Gastrocnemius medialis (tissue), 4 donors: ENCODE data around the gene SAMMSON. TPM values are rescaled to one million over a fixed set of nuclear protein-coding genes. Genes with fewer than 3 reads are reported as not detected.

Experiments used
- ATAC-seq, 2 donors: fragments of 150-250 bp; one replicate each; pipeline ENCODE4 v1.9.1; 2016
- DNase-seq, 2 donors: peaks; one replicate each; pipeline ENCODE4 v3.0.0-alpha.2; 2019
- H3K27ac ChIP-seq, 4 donors: fragments of 200-600 bp; sonication (generic); 1 replicate in 1 of 4; 2 replicates in 3 of 4; pipeline ENCODE4 v1.5.1; 2016 to 2018; ENCODE audit warnings: mild to moderate bottlenecking in 2 of 4, moderate library complexity in 1 of 4
- H3K27me3 ChIP-seq, 3 donors: fragments of 200-600 bp; sonication (generic) in 2 of 3; 1 replicate in 1 of 3; 2 replicates in 2 of 3; pipeline versions ENCODE4 v1.5.1 to v1.6.0; 2016 to 2019; ENCODE audit warnings: mild to moderate bottlenecking in 1 of 3, moderate library complexity in 1 of 3
- H3K36me3 ChIP-seq, 2 donors: fragments of 200-600 bp; sonication (generic) in 1 of 2; one replicate each; pipeline ENCODE4 v1.5.1; 2017 to 2018
- H3K4me1 ChIP-seq, 2 donors: fragments of 200-600 bp; sonication (generic) in 1 of 2; one replicate each; pipeline ENCODE4 v1.5.1; 2016 to 2017; ENCODE audit warnings: mild to moderate bottlenecking in 2 of 2
- H3K4me3 ChIP-seq, 4 donors: fragments of 200-600 bp; sonication (generic) in 3 of 4; 1 replicate in 1 of 4; 2 replicates in 3 of 4; pipeline ENCODE4 v1.5.1; 2016 to 2019; ENCODE audit warnings: mild to moderate bottlenecking in 2 of 4
- H3K9me3 ChIP-seq, 3 donors: fragments of 200-600 bp; sonication (generic) in 2 of 3; 1 replicate in 1 of 3; 2 replicates in 2 of 3; pipeline ENCODE4 v1.5.1; 2016 to 2019
- POLR2A ChIP-seq, 2 donors: fragments of 450-650 bp; IDR thresholded peaks; one replicate each; pipeline ENCODE4 v1.6.1; 2017; ENCODE audit warnings: antibody characterized with exemption in 2 of 2, mild to moderate bottlenecking in 2 of 2, moderate library complexity in 2 of 2
- in situ Hi-C, 4 donors: fragments of 200-750 bp; cut with MboI; loops; one replicate each; pipeline versions ENCODE4 v1.15.0 to v1.8.0; 2017; ENCODE audit warnings: low sequenced_read_pairs in 4 of 4
- intact Hi-C: fragments of 100-400 bp; cut with DNase I; formaldehyde crosslinking; loops from one replicate; pipeline ENCODE4 v1.15.1; 2023; ENCODE audit warnings: low total_unique reads
- total RNA-seq, 4 donors: library from RNA; depleted of rRNA; stranded (reverse); fragments of >200 nt; gene quantifications; one replicate each; pipeline versions ENCODE4 v1.1.0 to v1.2.3, GENCODE V29; 2016
- TF ChIP-seq, protein P1 (sequence below), 5 experiments: fragments of 450-650 bp in 3 of 5; fragments of 200-600 bp in 2 of 5; sonication (generic) in 2 of 5; IDR thresholded peaks in 4 of 5; conservative IDR thresholded peaks in 1 of 5; 1 replicate in 4 of 5; 2 replicates in 1 of 5; pipeline ENCODE4 v1.5.1; 2016 to 2019; ENCODE audit warnings: antibody characterized with exemption in 5 of 5, mild to moderate bottlenecking in 3 of 5, moderate library complexity in 3 of 5

SAMMSON gene
- total RNA-seq, 4 donors from 2014 or later, result not detected

- no peak overlapping the region for H3K4me3 ChIP-seq
- no peak for DNase-seq
- ATAC-seq, result no peak
- no peaks in the 10 kb centered on the region for H3K27me3 ChIP-seq
- no peaks in the 10 kb centered on the region for H3K9me3 ChIP-seq
- in situ Hi-C loops, result no loop called here
- intact Hi-C loops, result no loop called here
- H3K4me1 ChIP-seq, result no peaks in the 10 kb centered on the region
- TF ChIP-seq POLR2A (IDR thresholded peaks at IDR 0.05), result no peak
- TF ChIP-seq, protein P1, sequence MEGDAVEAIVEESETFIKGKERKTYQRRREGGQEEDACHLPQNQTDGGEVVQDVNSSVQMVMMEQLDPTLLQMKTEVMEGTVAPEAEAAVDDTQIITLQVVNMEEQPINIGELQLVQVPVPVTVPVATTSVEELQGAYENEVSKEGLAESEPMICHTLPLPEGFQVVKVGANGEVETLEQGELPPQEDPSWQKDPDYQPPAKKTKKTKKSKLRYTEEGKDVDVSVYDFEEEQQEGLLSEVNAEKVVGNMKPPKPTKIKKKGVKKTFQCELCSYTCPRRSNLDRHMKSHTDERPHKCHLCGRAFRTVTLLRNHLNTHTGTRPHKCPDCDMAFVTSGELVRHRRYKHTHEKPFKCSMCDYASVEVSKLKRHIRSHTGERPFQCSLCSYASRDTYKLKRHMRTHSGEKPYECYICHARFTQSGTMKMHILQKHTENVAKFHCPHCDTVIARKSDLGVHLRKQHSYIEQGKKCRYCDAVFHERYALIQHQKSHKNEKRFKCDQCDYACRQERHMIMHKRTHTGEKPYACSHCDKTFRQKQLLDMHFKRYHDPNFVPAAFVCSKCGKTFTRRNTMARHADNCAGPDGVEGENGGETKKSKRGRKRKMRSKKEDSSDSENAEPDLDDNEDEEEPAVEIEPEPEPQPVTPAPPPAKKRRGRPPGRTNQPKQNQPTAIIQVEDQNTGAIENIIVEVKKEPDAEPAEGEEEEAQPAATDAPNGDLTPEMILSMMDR (IDR thresholded peaks at IDR 0.05 in 4 of 5, conservative IDR thresholded peaks at IDR 0.05 in 1 of 5), result no peak
- no peak overlapping the region for H3K27ac ChIP-seq
- no peaks in the 10 kb centered on the region for H3K36me3 ChIP-seq
These were observed 15.8 kb upstream of the SAMMSON start for GRCh38 chr3:69983546-69984265.

DNA sequence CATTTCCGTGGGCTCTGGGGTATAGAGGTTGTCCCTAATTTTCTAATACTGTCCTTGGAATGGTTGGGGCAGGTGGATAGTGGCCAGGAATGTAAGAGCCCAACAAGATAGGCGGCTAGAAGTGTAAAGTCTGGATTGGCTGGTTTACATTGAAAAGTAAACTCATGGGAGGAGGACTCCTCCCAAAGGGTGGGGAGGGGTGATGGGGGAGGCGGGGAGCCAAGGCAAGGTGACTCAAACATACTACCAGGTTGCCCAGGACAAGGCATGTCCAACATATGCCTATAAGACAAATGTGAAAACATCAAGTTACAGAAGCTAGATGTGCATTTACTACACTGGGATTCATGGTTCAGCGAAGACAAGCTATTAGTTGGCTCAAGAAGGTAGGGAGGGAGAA lies 14.3 kb upstream of the SAMMSON start:
- H3K4me3 ChIP-seq, result no peak overlapping the region
- intact Hi-C loops, result no loop called here
- H3K36me3 ChIP-seq, result no peaks in the 10 kb centered on the region
- no peaks in the 10 kb centered on the region for H3K4me1 ChIP-seq
- ATAC-seq, result no peak
- H3K9me3 ChIP-seq, result no peaks in the 10 kb centered on the region
- no peak for DNase-seq
- in situ Hi-C loops, result no loop called here
- H3K27me3 ChIP-seq, result no peaks in the 10 kb centered on the region
- TF ChIP-seq, protein P1 (IDR thresholded peaks at IDR 0.05 in 4 of 5, conservative IDR thresholded peaks at IDR 0.05 in 1 of 5), result no peak
- TF ChIP-seq POLR2A (IDR thresholded peaks at IDR 0.05), result no peak
- no peak overlapping the region for H3K27ac ChIP-seq

GRCh38 chr3:69986419-69986818 lies 13.1 kb upstream of the SAMMSON start:
- no peaks in the 10 kb centered on the region for H3K4me1 ChIP-seq
- no peak for ATAC-seq

DNA sequence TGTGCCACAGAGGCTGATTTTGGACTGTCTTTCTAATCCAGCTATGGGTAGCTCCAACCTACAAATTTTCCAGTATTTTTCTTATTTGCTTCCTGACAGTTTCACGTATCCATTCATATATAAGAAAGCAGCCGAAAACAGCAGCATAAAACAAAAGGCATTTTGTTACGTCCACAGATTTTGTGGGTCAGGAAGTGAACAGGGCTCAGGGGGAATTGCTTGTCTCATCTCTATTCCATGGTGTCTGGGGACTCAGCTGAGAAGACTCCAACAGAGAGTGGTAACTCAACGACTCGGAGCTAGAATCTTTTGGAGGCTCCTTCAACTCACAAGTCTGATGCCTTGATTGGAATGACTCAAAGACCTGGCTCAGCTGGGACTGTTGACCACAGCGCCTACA lies 11.7 kb upstream of the SAMMSON start:
- intact Hi-C loops, result no loop called here
- no peaks in the 10 kb centered on the region for H3K36me3 ChIP-seq
- H3K27me3 ChIP-seq, result no peaks in the 10 kb centered on the region
- no peaks in the 10 kb centered on the region for H3K4me1 ChIP-seq
- in situ Hi-C loops, result no loop called here
- no peaks in the 10 kb centered on the region for H3K9me3 ChIP-seq
- DNase-seq, result no peak
- no peak overlapping the region for H3K27ac ChIP-seq
- H3K4me3 ChIP-seq, result no peak overlapping the region
- ATAC-seq, result no peak
- TF ChIP-seq, protein P1 (IDR thresholded peaks at IDR 0.05 in 4 of 5, conservative IDR thresholded peaks at IDR 0.05 in 1 of 5), result no peak
- no peak for TF ChIP-seq POLR2A (IDR thresholded peaks at IDR 0.05)

More at GRCh38 chr3:69986419-69986818, 13.1 kb upstream of the SAMMSON start:
- Histone ChIP-seq H3K4me3 (no peak overlapping the region), H3K9me3 (no peaks in the 10 kb centered on the region), H3K36me3 (no peaks in the 10 kb centered on the region), H3K27ac (no peak overlapping the region), H3K27me3 (no peaks in the 10 kb centered on the region)
- DNase-seq, result no peak
- intact Hi-C loops (no loop called here), in situ Hi-C loops (no loop called here)
- TF ChIP-seq, protein P1 (IDR thresholded peaks at IDR 0.05 in 4 of 5, conservative IDR thresholded peaks at IDR 0.05 in 1 of 5), result no peak

DNA sequence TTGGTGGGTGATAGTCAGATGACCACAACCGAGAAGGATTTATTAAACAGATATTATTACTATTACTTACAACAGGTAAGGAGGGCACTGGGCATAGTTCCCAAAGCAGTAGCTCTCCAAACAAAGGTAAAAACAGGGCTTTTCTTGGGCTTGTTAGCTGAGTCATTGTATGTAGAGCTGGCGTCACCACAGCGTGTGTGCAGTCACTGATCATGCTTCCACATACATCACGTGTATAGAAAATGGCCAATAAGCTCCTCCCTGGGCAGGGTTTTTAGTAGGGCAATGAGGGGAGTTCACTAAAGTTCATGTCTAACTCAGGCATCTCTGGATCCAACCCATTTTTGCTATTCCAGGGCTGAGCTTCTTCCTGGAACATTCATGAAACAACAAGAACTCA lies 5.8 kb upstream of the SAMMSON start:
- ATAC-seq, result no peak
- peaks cover 0 to 3% of the 10 kb centered on the region in 2 donors for H3K4me1 ChIP-seq
- H3K27ac ChIP-seq, result no peak overlapping the region
- intact Hi-C loops, result no loop called here
- H3K27me3 ChIP-seq, result no peaks in the 10 kb centered on the region
- H3K4me3 ChIP-seq, result no peak overlapping the region
- H3K9me3 ChIP-seq, result no peaks in the 10 kb centered on the region
- in situ Hi-C loops, result no loop called here
- TF ChIP-seq, protein P1 (IDR thresholded peaks at IDR 0.05 in 4 of 5, conservative IDR thresholded peaks at IDR 0.05 in 1 of 5), result no peak
- TF ChIP-seq POLR2A (IDR thresholded peaks at IDR 0.05), result no peak
- DNase-seq, result no peak
- no peaks in the 10 kb centered on the region for H3K36me3 ChIP-seq
